Spleen (tissue), 11 donors: ENCODE data around the gene MESD. TPM values are rescaled to one million over a fixed set of nuclear protein-coding genes. Genes with fewer than 3 reads are reported as not detected.

Experiments
- DNase-seq: peaks from one replicate; pipeline ENCODE4 v3.0.0-alpha.2; 2020
- H3K27ac ChIP-seq, 8 donors: fragments of 200-600 bp; sonication (generic) in 7 of 8; 1 replicate in 4 of 8; 2 replicates in 4 of 8; pipeline versions ENCODE4 v1.5.0 to v1.8.0; 2016 to 2021; ENCODE audit warnings: inconsistent platforms in 4 of 8, mild to moderate bottlenecking in 4 of 8, moderate library complexity in 1 of 8
- H3K27me3 ChIP-seq, 7 donors: fragments of 200-600 bp; sonication (generic) in 6 of 7; replicated peaks in 1 of 7; 1 replicate in 4 of 7; 2 replicates in 3 of 7; pipeline versions ENCODE4 v1.5.0 to v1.8.0; 2016 to 2021; ENCODE audit warnings: inconsistent platforms in 3 of 7, mild to moderate bottlenecking in 1 of 7
- H3K36me3 ChIP-seq, 6 donors: fragments of 200-600 bp; sonication (generic) in 5 of 6; 1 replicate in 4 of 6; 2 replicates in 2 of 6; pipeline versions ENCODE4 v1.5.0 to v1.8.0; 2016 to 2021; ENCODE audit warnings: inconsistent platforms in 2 of 6
- H3K4me1 ChIP-seq, 6 donors: fragments of 200-600 bp; sonication (generic) in 5 of 6; 1 replicate in 3 of 6; 2 replicates in 3 of 6; pipeline versions ENCODE4 v1.5.0 to v1.8.0; 2016 to 2021; ENCODE audit warnings: inconsistent platforms in 3 of 6
- H3K4me3 ChIP-seq, 8 donors: fragments of 200-600 bp; sonication (generic) in 7 of 8; 1 replicate in 4 of 8; 2 replicates in 4 of 8; pipeline versions ENCODE4 v1.5.0 to v1.8.0; 2016 to 2021; ENCODE audit warnings: inconsistent platforms in 4 of 8, mild to moderate bottlenecking in 4 of 8, moderate library complexity in 2 of 8
- H3K9me3 ChIP-seq, 8 donors: fragments of 200-600 bp; sonication (generic) in 7 of 8; 1 replicate in 4 of 8; 2 replicates in 4 of 8; pipeline versions ENCODE4 v1.5.0 to v1.8.0; 2016 to 2021; ENCODE audit warnings: inconsistent platforms in 4 of 8
- CTCF ChIP-seq, 11 experiments: fragments of 200-600 bp in 7 of 11; fragments of 450-650 bp in 4 of 11; sonication (generic) in 4 of 11; IDR thresholded peaks in 8 of 11; conservative IDR thresholded peaks in 3 of 11; 1 replicate in 7 of 11; 2 replicates in 4 of 11; pipeline versions ENCODE4 v1.4.0 to v1.8.0; 2016 to 2021; ENCODE audit warnings: antibody characterized with exemption in 11 of 11, inconsistent platforms in 4 of 11, mild to moderate bottlenecking in 1 of 11
- POLR2A ChIP-seq, 3 donors: fragments of 450-650 bp; IDR thresholded peaks; one replicate each; pipeline ENCODE4 v1.5.1; 2017; ENCODE audit warnings: antibody characterized with exemption in 3 of 3, mild to moderate bottlenecking in 1 of 3
- POLR2AphosphoS5 ChIP-seq, 3 donors: sonication (generic); formaldehyde crosslinking; IDR thresholded peaks; one replicate each; pipeline ENCODE4 v1.5.1; 2017; ENCODE audit warnings: antibody characterized with exemption in 3 of 3
- WGBS, 5 donors: extraction: QIAGEN DNeasy Blood & Tissue Kit in 3 of 5; methylation state at CpG; one replicate each; pipeline versions ENCODE4 v1.1.5 to v1.1.7; 2013 to 2018; 5-methylcytosine and 5-hydroxymethylcytosine counted together
- intact Hi-C: fragments of 100-400 bp; cut with DNase I; formaldehyde crosslinking; loops from one replicate; pipeline ENCODE4 v1.15.0; 2023; ENCODE audit warnings: low total_unique reads
- polyA plus RNA-seq, 3 donors: library from polyadenylated mRNA; stranded (reverse); fragments of 200-250 nt; gene quantifications; one replicate each; pipeline ENCODE4 v1.2.1, GENCODE V29; 2013
- total RNA-seq, 7 donors: library from RNA; depleted of rRNA in 3 of 7; stranded (reverse); fragments of >200 nt in 3 of 7; fragmentation: NEBNext Ultra II Directional in 4 of 7; extraction: Animal tissue kit (Norgen Biotek cat#: 25700) in 4 of 7; gene quantifications; one replicate each; pipeline versions ENCODE4 v1.1.0 to v1.2.1, GENCODE V29; 2016 to 2021
- donor health status: healthy with polysubstance abuse.
- donor health status: DM: no; HTN: no; CAD: no; lungs with moderate emphysema.
- donor health status: DM: no; HTN: no; CAD: no.
- donor health status: Bipolar disorder and iron deficiency.
- donor health status: healthy.
- donor health status: DM: no; HTN: no; CAD: no.
- donor health status: DM: yes; HTN: yes; CAD: no.

The MESD gene
- total and polyA plus RNA-seq, 10 donors, result 8.5 to 39.8 (median 27.5) TPM

- peaks cover 15 to 53% (median 39%) of the 10 kb centered on the region in 6 donors for H3K4me1 ChIP-seq
- WGBS, 5 donors, result 84 to 92% (median 85%) methylated on average over 4 of the region's 4 CpGs
- no peak for TF ChIP-seq CTCF (IDR thresholded peaks at IDR 0.05 in 8 of 11, conservative IDR thresholded peaks at IDR 0.05 in 3 of 11)
- no peak for TF ChIP-seq POLR2AphosphoS5 (IDR thresholded peaks at IDR 0.05)
- TF ChIP-seq POLR2A (IDR thresholded peaks at IDR 0.05), result no peak
- no peaks in the 10 kb centered on the region for H3K27me3 ChIP-seq
- H3K9me3 ChIP-seq, result no peaks in the 10 kb centered on the region
- H3K36me3 ChIP-seq, result no peaks in the 10 kb centered on the region
- no peak overlapping the region for H3K4me3 ChIP-seq
- intact Hi-C loops, result no loop called here
- DNase-seq, result no peak
- H3K27ac ChIP-seq, result peak overlapping the region in 2 of 8 donors; percentile 76 to 83
Measured at GRCh38 chr15:81025721-81026370, 36.2 kb upstream of the MESD start.

- H3K27ac ChIP-seq, result peak overlapping the region in 4 of 8 donors; percentile 76 to 83 (median 80)
- no peaks in the 10 kb centered on the region for H3K27me3 ChIP-seq
- H3K9me3 ChIP-seq, result no peaks in the 10 kb centered on the region
- intact Hi-C loops, result no loop called here
- DNase-seq, result no peak
- H3K4me1 ChIP-seq, result peaks cover 10 to 44% (median 30%) of the 10 kb centered on the region in 6 donors
- no peak for TF ChIP-seq POLR2A (IDR thresholded peaks at IDR 0.05)
- 67 to 92% (median 87%) methylated on average over 8 of the region's 8 CpGs for WGBS, 5 donors
- H3K36me3 ChIP-seq, result no peaks in the 10 kb centered on the region
- no peak overlapping the region for H3K4me3 ChIP-seq
Measured at GRCh38 chr15:81024936-81025335, 35.3 kb upstream of the MESD start.

GRCh38 chr15:81024265-81024872, 34.8 kb upstream of the MESD start:
- 62 to 75% (median 64%) methylated on average over 10 of the region's 10 CpGs for WGBS, 5 donors
- Histone ChIP-seq H3K27me3 (no peaks in the 10 kb centered on the region), H3K4me3 (peak overlapping the region in 1 of 8 donors; percentile 41), H3K9me3 (no peaks in the 10 kb centered on the region), H3K27ac (peak overlapping the region; percentile 49 to 83 (median 76)), H3K36me3 (no peaks in the 10 kb centered on the region), H3K4me1 (peaks cover 10 to 38% (median 27%) of the 10 kb centered on the region in 6 donors)
- DNase-seq, result no peak
- TF ChIP-seq POLR2AphosphoS5 (IDR thresholded peaks at IDR 0.05) (no peak), POLR2A (IDR thresholded peaks at IDR 0.05) (no peak), CTCF (IDR thresholded peaks at IDR 0.05 in 8 of 11, conservative IDR thresholded peaks at IDR 0.05 in 3 of 11) (no peak)
- intact Hi-C loops, result no loop called here

- peak overlapping the region in 2 of 8 donors; percentile 1 to 41 for H3K4me3 ChIP-seq
- DNase-seq, result peak; percentile 86
- TF ChIP-seq POLR2AphosphoS5 (IDR thresholded peaks at IDR 0.05), result peak in 2 of 3 donors; percentile 79 to 83
- TF ChIP-seq POLR2A (IDR thresholded peaks at IDR 0.05), result no peak
- no peak for TF ChIP-seq CTCF (IDR thresholded peaks at IDR 0.05 in 8 of 11, conservative IDR thresholded peaks at IDR 0.05 in 3 of 11)
- H3K9me3 ChIP-seq, result no peaks in the 10 kb centered on the region
- no peaks in the 10 kb centered on the region for H3K27me3 ChIP-seq
- H3K27ac ChIP-seq, result peak overlapping the region; percentile 49 to 83 (median 76)
- intact Hi-C loops, result no loop called here
- WGBS, 5 donors, result 15 to 21% (median 17%) methylated on average over 13 of the region's 13 CpGs
- peaks cover 10 to 33% (median 26%) of the 10 kb centered on the region in 6 donors for H3K4me1 ChIP-seq
- no peaks in the 10 kb centered on the region for H3K36me3 ChIP-seq
Measured at GRCh38 chr15:81023483-81024264, 34.1 kb upstream of the MESD start.
